Inflammatory macrophage treated with lipopolysaccharide for 1 hour (primary cell): ENCODE measurements around the gene NXF1.
A peak's percentile ranks its signal among the peaks of the same experiment; 100 is the strongest.
"Not testable (repeated sequence)": the region's sequence is repeated elsewhere in the genome, so short reads cannot be mapped to it uniquely, and the experiment has no call there.

Experiments
- DNase-seq, 2 donors: peaks; one replicate each; pipeline ENCODE4 v3.0.0-alpha.2; 2020 to 2022

NXF1 gene

DNA sequence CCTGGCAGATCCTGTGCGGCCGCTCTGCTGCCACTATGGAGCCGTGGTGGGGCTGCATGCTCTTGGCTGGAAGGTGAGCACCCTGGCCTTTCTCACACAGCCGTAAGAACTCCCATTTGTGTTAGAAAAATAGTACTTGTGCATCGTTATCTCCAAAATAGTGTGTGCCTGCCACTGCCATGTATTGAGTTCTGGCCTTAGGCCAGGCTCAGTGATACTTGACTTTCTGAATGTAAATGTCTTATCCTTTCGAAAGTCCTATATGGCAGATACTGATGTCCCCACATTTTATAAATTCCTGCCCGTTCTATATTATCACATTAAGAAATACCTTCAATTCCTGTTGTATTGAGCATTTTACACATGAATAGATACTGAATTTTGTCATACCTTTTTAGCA lies 22.5 kb downstream of the NXF1 start:
- no peak for DNase-seq

GRCh38 chr11:62778441-62778840 lies 26.8 kb downstream of the NXF1 start:
- DNase-seq = no peak

DNA sequence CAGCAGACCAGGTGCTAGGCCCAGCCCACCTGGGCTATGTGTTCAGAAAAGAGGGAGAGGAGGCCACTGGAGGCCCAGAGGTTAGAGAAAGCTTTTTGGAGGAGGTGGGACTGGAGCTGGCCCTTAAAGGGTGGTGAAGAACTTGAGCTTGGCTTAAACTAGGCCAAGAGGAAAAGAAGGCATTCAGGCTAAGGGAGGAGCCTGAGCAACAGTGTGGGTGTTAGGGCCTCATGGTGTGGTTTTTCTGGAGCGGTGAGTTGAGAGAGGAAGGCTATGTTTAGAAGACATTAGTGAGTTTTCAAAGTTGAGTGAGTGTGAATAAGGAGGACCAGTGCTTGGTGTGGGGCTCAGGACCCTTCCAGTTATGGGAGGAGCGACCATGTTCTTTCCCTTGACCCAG lies 27.9 kb downstream of the NXF1 start:
- DNase-seq = peak; percentile 29 to 44

GRCh38 chr11:62775646-62776045 lies 29.6 kb downstream of the NXF1 start:
- no peak for DNase-seq

- no peak for DNase-seq
These were observed 30.8 kb downstream of the NXF1 start for GRCh38 chr11:62774407-62774806.

DNA sequence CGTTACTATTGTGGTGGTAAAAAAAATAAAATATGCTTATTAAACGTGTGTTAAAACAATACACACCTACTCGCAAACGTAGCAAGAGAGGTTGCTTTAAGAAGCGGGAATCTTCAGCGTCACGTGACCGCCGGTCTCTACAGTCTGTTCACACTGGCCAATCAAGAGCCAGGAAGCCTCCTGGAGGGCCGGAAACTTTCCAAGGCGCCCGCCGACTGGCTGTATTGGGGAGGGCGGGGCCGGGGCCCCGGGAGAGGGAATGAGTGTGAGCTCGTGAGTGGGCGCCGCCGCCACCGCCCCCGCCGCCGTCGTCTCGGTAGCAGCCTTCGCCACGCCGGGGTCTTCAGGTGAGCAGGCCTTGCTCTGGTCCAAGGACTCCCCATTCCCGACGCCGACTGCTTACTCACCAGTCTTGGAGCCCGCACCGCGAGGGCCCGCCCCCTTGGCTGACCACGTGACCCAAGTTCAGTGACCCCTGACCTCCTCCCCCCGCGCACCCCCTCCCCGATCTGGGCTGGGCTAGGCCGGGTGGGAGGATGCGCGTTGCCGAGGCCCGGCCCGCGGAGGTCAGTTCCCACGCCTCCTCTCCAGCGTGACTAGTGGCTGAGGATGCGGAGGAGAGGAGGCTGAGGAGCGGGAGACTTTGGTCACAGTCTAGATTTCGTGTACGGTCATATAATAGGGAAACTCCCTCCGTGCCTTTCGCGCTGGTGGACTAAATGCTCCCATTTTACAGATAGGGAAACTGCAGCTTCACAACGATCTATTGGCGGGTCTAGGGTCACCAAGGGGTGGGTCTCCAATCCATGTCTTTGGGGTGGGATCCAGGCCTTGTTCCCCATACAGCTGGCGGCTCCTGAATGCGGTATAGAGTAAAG lies 33.9 kb downstream of the NXF1 start, which contains the start of gene TAF6L:
TAF6L (plus strand) TSS at position 253 of the 878 bp plus-strand sequence. CDS start 4,388 bp downstream, outside the sequence.
- peak; percentile 95 to 98 for DNase-seq

- no peak for DNase-seq
These were observed 34.5 kb downstream of the NXF1 start for GRCh38 chr11:62770778-62771143.

- DNase-seq = not testable (repeated sequence)
These were observed 44.4 kb downstream of the NXF1 start for GRCh38 chr11:62760867-62761227.

GRCh38 chr11:62757846-62758788 lies 47.1 kb downstream of the NXF1 start:
- no peak for DNase-seq

DNA sequence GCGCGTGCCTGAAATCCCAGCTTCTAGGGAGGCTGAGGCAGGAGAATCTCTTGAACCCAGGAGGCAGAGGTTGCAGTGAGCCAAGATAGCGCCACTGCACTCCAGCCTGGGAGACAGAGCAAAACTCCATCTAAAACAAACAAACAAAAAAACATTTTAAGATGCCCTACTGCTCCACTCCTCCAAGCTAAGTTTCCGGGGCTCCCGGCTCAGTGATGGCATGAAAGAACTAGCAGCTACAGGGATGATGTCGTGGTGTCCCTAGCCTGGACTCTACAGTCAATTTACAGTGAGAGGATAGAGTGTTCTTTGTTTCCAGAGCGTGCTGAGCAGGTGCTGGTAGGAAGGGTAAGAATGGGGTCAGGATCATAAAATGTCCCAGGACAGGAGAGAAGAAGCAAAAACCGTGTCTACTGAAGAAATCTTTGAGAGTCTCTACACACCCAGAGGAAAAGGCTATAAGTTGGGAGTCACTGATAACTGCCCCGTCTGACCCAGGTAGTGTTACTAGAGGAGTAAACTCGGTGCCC lies 50.1 kb downstream of the NXF1 start:
- no peak for DNase-seq

GRCh38 chr11:62753736-62754603 lies 51.3 kb downstream of the NXF1 start, which contains the start of gene ZBTB3:
Gene ZBTB3 (minus strand): TSS chr11:62754160. CDS start chr11:62753664, 496 bp downstream.
- peak; percentile 99 for DNase-seq

DNA sequence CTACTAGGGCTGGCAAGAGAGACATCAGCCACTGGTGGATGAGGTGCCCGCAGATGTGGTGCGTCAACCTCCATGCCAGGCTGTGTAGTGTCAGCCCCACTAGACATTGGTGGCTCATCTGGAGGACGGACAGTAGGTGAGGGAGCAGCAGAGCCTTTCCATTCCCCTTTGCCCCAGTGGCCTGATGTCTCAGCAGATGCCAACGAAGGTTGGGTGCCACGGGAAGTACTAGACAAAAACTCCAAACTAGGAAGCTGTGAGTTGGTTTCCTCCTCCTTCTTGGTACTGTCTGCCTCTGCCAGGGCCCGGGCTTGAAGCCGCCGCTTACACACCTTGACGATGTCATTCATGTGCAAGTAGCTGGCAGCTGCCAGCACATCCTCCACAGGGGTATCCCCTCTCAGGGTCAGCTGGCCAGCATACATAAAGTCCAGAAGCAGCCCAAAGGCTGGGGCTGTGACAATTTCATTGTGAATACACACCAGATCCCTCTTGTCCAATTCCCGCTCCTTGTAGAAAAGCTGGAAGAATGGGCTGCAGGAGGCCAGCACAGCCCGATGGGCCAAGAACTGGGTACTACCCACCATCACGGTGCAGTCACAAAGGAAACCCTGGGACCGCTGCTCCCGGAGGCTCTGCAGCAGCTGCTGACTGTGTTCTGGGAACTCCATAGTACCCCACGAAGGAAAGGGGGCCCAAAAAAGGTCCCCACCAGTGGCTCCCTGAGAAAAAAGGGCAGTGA lies 52.1 kb downstream of the NXF1 start:
- DNase-seq = no peak

DNA sequence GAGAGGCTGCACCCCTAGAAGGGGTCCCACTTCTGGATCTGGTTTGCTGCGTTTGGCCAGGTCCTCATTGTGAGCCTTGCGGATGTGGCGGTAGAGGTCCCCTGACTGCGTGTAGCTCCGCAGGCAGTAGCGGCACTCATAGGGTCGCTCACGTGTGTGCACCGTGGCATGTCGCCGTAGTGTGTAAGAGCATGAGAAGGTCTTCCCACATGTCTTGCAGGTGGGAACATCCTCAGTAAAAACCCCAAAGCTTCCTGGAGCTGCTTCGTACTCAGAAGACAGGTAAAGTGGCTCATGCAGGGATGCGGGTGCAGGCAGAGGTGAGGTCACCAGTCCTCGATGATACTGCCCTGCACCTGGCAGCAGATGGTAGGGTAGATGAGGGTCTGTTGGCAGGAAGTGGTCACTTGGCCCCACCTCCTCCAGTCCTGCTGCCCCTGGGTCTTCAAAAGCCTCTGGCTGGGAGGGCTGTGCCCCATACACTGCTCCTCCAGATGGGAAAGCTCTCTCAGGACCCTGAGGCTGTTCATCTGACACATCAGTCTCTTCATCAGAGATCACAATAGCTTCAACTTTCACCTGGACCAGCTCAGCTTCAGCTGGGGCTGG lies 53.0 kb downstream of the NXF1 start:
- DNase-seq = no peak

DNA sequence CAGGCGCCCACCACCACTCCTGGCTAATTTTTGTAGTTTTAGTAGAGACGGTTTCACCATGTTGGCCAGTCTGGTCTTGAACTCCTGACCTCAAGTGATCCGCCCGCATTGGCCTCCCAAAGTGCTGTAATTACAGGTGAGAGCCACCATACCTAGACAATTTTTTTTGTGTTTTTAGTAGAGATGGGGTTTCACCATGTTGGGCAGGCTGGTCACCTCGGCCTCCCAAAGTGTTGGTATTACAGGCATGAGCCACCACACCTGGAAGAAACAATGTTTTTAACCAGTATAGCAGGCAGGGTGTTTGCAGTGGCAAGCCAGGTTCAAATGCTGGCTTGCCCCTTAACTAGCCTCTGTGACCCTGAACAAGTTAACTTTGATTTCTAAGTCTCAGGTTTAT lies 55.3 kb downstream of the NXF1 start:
- DNase-seq = not testable (repeated sequence)

DNA sequence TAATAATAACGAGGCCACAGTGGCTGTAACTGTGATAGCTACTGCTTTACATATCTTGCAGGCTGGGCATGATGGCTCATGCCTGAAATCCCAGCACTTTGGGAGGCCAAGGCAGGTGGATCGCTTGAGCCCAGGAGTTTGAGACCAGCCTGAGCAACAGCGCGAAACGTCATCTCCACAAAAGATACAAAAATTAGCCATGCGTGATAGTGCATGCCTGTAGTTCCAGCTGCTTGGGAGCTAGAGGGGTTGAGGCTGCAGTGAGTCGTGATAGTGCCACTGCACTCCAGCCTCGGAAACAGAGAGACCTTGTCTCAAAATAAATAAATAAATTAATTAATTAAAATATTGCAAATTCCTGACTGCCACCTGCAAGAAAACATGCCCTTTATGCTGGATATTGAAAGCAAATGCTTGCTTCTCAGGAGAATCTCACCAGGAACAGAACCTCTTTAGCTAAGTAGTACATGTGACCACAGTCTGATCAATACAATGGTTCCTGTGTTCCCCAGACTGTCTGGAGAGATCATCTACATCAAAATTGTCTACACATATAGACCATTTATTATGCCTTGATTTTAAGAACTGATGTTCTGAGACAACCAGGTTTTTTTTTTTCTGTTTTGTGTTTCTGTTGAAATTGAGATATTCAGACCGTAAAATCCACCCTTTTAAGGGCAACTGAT lies 57.6 kb downstream of the NXF1 start:
- no peak for DNase-seq
